Effector memory CD8-positive, alpha-beta T cell (primary cell): Measurements from ENCODE around the gene TNPO1.
"Not testable (repeated sequence)": the region's sequence is repeated elsewhere in the genome, so short reads cannot be mapped to it uniquely, and the experiment has no call there.

ENCODE experiments used
- ATAC-seq: fragments of 150-1000 bp; cut with Tn5 transposase; replicated peaks from 2 replicates; pipeline ENCODE4 v1.10.0; 2021; ENCODE audit warnings: mild to moderate bottlenecking, moderate library complexity
- DNase-seq, 3 experiments: peaks; one replicate each; pipeline ENCODE4 v3.0.0; 2021
- H3K27ac Mint-ChIP-seq, 2 donors: one replicate each; pipeline ENCODE4 v1.8.0; 2022; ENCODE audit warnings: mild to moderate bottlenecking in 2 of 2, mixed read lengths in 2 of 2, moderate library complexity in 2 of 2
- H3K27me3 Mint-ChIP-seq, 2 donors: one replicate each; pipeline ENCODE4 v1.8.0; 2022; ENCODE audit warnings: mixed read lengths in 2 of 2
- H3K36me3 Mint-ChIP-seq: one replicate; pipeline ENCODE4 v1.8.0; 2022; ENCODE audit warnings: mild to moderate bottlenecking, moderate library complexity, mixed read lengths; ENCODE audit not compliant: insufficient read depth
- H3K4me1 Mint-ChIP-seq, 2 donors: one replicate each; pipeline ENCODE4 v1.8.0; 2022; ENCODE audit warnings: low read depth in 2 of 2, mixed read lengths in 2 of 2
- H3K4me3 Mint-ChIP-seq, 2 donors: one replicate each; pipeline ENCODE4 v1.8.0; 2022; ENCODE audit warnings: mild to moderate bottlenecking in 2 of 2, mixed read lengths in 2 of 2, moderate library complexity in 2 of 2
- H3K9me3 Mint-ChIP-seq, 2 donors: one replicate each; pipeline ENCODE4 v1.8.0; 2022; ENCODE audit warnings: mixed read lengths in 2 of 2

Gene TNPO1

GRCh38 chr5:72799721-72800120 lies 16.7 kb upstream of the TNPO1 start:
- H3K27ac Mint-ChIP-seq = no peak overlapping the region
- no peak for DNase-seq
- no peaks in the 10 kb centered on the region for H3K36me3 Mint-ChIP-seq
- H3K4me1 Mint-ChIP-seq = no peaks in the 10 kb centered on the region
- H3K9me3 Mint-ChIP-seq = no peaks in the 10 kb centered on the region
- no peak overlapping the region for H3K4me3 Mint-ChIP-seq
- H3K27me3 Mint-ChIP-seq = peaks cover 37 to 51% of the 10 kb centered on the region in 2 donors
- no peak for ATAC-seq

- peaks cover 74 to 76% of the 10 kb centered on the region in 2 donors for H3K27me3 Mint-ChIP-seq
- H3K36me3 Mint-ChIP-seq, H3K4me1 Mint-ChIP-seq, H3K9me3 Mint-ChIP-seq, ATAC-seq, H3K4me3 Mint-ChIP-seq, H3K27ac Mint-ChIP-seq, DNase-seq: not testable (repeated sequence)
Measured at GRCh38 chr5:72808637-72809036, 7.8 kb upstream of the TNPO1 start.

- Mint-ChIP-seq H3K4me1 (peaks cover 0 to 3% of the 10 kb centered on the region in 2 donors), H3K9me3 (no peaks in the 10 kb centered on the region), H3K27me3 (peaks cover 47 to 51% of the 10 kb centered on the region in 2 donors), H3K36me3 (peaks cover 15% of the 10 kb centered on the region), H3K4me3 (no peak overlapping the region), H3K27ac (no peak overlapping the region)
- ATAC-seq (no peak), DNase-seq (no peak)
Measured at GRCh38 chr5:72811849-72812248, 4.6 kb upstream of the TNPO1 start.

DNA sequence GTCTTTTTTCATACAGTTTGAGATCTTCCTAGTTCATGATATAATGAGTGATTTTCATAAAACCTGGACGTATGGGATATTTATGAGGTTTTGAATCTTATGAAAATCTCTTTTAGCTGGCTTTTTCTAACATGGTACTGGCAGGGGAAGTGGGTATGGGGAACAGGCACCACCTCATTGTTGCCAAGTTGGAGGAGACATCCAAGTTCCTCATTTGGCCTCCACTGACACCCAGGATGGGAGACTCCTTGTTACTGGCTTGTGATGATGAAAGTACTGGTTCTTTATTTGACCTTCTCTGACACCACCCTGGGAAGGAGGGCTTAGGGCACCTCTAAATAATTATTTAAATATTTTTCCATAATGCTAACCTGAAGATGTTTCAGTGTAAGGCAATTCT lies 4.0 kb upstream of the TNPO1 start:
- Mint-ChIP-seq H3K9me3 (no peaks in the 10 kb centered on the region), H3K36me3 (peaks cover 21% of the 10 kb centered on the region), H3K27me3 (peaks cover 40 to 49% of the 10 kb centered on the region in 2 donors), H3K27ac (no peak overlapping the region), H3K4me3 (no peak overlapping the region), H3K4me1 (peaks cover 5 to 8% of the 10 kb centered on the region in 2 donors)
- DNase-seq = no peak
- no peak for ATAC-seq

DNA sequence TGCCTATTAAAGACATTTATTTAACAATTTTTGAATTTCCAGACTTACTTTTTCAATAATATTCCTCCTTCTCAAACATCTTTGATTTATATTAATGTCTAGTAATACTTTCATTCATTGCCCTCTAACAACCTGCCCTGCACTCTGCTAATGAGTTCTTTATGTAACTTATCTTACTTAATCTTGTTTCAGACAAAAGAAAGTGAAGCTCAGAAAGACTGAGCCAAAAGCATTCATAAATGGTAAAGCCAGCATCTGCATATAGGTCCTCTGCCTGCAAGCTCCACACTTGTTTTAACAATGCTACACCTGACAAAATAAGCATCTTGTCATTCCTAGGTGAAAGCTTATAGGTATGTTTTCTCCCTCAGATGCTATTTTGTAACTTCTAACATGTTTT lies 2.4 kb upstream of the TNPO1 start:
- no peak for ATAC-seq
- H3K4me1 Mint-ChIP-seq = peaks cover 9 to 16% of the 10 kb centered on the region in 2 donors
- DNase-seq = no peak
- H3K4me3 Mint-ChIP-seq = no peak overlapping the region
- no peaks in the 10 kb centered on the region for H3K9me3 Mint-ChIP-seq
- H3K27me3 Mint-ChIP-seq = peaks cover 27 to 42% of the 10 kb centered on the region in 2 donors
- peaks cover 21% of the 10 kb centered on the region for H3K36me3 Mint-ChIP-seq
- no peak overlapping the region for H3K27ac Mint-ChIP-seq

DNA sequence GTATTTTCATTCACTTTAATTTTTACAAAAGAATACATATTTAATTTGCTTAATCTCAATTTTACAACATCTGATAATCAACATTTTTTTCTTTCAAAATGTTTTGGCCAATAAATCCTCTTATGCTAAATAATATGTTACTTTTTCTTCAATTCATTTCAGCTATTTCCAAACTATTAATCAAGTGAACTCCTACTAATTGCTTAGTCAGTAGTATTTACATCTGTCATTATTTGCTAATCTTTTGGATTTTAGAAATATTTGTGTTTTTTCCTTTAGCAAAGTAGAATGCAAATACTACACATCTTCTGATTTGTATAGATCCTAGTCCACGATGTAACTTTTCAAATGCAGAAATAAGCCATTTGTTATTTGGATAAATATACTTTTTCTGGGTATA lies 1.6 kb upstream of the TNPO1 start:
- no peak overlapping the region for H3K4me3 Mint-ChIP-seq
- peaks cover 21% of the 10 kb centered on the region for H3K36me3 Mint-ChIP-seq
- peaks cover 11 to 17% of the 10 kb centered on the region in 2 donors for H3K4me1 Mint-ChIP-seq
- no peak overlapping the region for H3K27ac Mint-ChIP-seq
- H3K27me3 Mint-ChIP-seq = peaks cover 20 to 36% of the 10 kb centered on the region in 2 donors
- H3K9me3 Mint-ChIP-seq = no peaks in the 10 kb centered on the region
- no peak for DNase-seq
- ATAC-seq = no peak

GRCh38 chr5:72815580-72816283 lies 729 bp upstream of the TNPO1 start:
- peak; percentile 26 for ATAC-seq
- Mint-ChIP-seq H3K36me3 (peaks cover 23% of the 10 kb centered on the region), H3K4me1 (peaks cover 11 to 17% of the 10 kb centered on the region in 2 donors), H3K27ac (peak overlapping the region; percentile 95 to 96), H3K9me3 (no peaks in the 10 kb centered on the region), H3K27me3 (peaks cover 19 to 30% of the 10 kb centered on the region in 2 donors), H3K4me3 (peak overlapping the region; percentile 93 to 96)
- no peak for DNase-seq

DNA sequence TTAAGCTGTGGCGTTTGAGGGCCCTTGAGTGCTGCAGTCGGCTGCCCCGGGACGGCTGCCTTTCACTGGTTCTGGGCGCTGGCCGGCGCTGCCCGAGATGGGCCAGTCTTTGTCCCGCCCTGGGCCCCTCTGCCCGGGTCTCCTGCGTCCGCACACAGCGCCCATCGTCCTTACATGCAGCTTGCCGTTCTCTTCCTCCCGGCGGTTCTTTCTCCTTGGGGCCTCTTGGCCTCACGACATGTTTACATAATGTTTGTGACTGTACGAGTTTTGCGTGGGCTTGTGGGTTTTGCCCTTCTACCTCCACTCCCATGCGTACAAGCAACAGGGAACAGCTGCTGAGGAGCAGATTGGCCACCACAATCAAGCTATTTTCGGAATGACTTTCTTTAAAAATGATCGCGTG lies 618 bp downstream of the TNPO1 start:
- Mint-ChIP-seq H3K27me3 (peaks cover 9 to 16% of the 10 kb centered on the region in 2 donors), H3K36me3 (peaks cover 24% of the 10 kb centered on the region), H3K4me1 (peaks cover 11 to 17% of the 10 kb centered on the region in 2 donors), H3K27ac (peak overlapping the region; percentile 95 to 96), H3K4me3 (peak overlapping the region; percentile 93 to 96), H3K9me3 (no peaks in the 10 kb centered on the region)
- DNase-seq = peak in 1 of 3 experiments; percentile 33
- ATAC-seq = peak; percentile 24

- peaks cover 11 to 17% of the 10 kb centered on the region in 2 donors for H3K4me1 Mint-ChIP-seq
- no peak for DNase-seq
- H3K36me3 Mint-ChIP-seq = peaks cover 20% of the 10 kb centered on the region
- no peak for ATAC-seq
- H3K9me3 Mint-ChIP-seq = no peaks in the 10 kb centered on the region
- peak overlapping the region; percentile 93 to 96 for H3K4me3 Mint-ChIP-seq
- H3K27me3 Mint-ChIP-seq = peaks cover 2 to 9% of the 10 kb centered on the region in 2 donors
- H3K27ac Mint-ChIP-seq = peak overlapping the region; percentile 95 to 96
Measured at GRCh38 chr5:72817671-72818266, 1.3 kb downstream of the TNPO1 start.

DNA sequence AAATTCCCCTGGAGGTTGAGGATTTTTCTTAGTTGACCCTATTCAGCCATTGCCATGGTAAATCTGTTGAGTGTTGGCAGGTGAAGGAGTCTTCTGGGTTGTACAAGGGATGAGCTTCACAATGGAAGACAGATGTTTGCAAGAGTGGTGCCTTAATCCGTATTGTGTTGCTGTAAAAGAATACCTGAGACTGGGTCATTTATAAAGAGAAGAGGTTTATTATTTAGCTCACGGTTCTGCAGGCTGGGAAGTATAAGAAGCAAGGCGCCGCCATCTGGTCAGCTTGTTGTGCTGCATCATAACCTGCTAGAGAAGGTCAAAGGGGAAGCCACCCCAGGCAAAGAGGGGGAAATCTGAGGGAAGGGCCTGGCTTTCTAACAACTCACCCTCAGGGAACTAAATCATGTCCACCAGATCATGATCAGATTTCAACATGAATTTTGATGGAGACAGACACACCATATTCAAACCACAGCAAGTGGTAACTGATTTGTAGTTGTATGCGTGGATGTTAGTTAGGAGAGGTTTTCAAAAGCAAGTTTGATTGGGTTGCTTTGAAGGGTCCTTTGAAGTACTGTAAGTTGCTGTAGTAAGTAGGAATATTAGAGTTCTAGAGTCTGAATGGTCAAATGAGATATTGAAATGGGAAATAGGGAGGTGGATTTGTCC lies 2.5 kb downstream of the TNPO1 start:
- Mint-ChIP-seq H3K4me3 (no peak overlapping the region), H3K27ac (peak overlapping the region in 1 of 2 donors; percentile 10), H3K4me1 (peaks cover 11 to 17% of the 10 kb centered on the region in 2 donors), H3K9me3 (no peaks in the 10 kb centered on the region), H3K27me3 (peaks cover 0 to 4% of the 10 kb centered on the region in 2 donors), H3K36me3 (peaks cover 19% of the 10 kb centered on the region)
- DNase-seq (peak; percentile 32 to 41 (median 37)), ATAC-seq (peak; percentile 23)

DNA sequence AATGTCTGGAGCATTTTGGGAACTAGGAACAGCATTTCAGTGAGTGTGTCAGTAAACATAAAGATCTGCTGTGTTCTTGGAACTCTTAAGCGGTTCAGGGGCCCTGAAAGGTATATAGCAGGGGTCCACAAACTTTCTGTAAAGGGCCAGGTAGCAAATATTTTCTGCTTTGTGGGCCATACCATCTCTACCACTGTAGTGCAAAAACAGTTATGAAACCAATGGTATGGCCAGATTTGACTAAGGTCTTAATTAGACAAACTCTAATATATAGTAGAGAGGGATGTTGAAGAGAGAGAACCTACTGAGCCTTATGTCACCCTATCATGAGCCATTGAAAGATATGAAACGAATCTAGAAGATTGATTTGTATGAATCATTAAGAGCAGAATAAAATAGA lies 5.3 kb downstream of the TNPO1 start:
- Mint-ChIP-seq H3K4me3 (no peak overlapping the region), H3K27me3 (no peaks in the 10 kb centered on the region), H3K9me3 (no peaks in the 10 kb centered on the region), H3K36me3 (peaks cover 9% of the 10 kb centered on the region), H3K4me1 (peaks cover 11 to 14% of the 10 kb centered on the region in 2 donors), H3K27ac (no peak overlapping the region)
- no peak for DNase-seq
- ATAC-seq = no peak

DNA sequence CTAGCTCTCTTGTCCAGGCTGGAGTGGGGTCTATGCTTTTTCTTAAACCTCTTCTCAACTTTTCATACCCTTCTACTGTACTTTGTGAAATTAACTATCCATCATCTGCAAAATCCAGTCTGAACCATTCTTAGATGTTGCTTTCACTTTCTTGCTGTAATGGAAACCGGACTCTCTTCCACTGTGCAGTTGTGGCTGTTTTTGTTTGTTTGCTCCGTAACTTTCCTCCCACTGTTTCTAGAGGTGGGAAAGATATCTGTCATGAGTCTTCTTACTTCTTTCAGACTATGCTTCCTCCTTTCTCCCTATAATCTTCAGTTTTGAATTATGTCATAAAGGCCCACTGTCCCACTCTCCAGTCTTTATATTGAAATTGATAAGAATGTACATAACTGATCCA lies 6.5 kb downstream of the TNPO1 start:
- Mint-ChIP-seq H3K4me1 (peaks cover 6 to 7% of the 10 kb centered on the region in 2 donors), H3K27me3 (no peaks in the 10 kb centered on the region), H3K27ac (no peak overlapping the region), H3K4me3 (no peak overlapping the region), H3K9me3 (no peaks in the 10 kb centered on the region), H3K36me3 (peaks cover 2% of the 10 kb centered on the region)
- ATAC-seq (no peak), DNase-seq (no peak)

DNA sequence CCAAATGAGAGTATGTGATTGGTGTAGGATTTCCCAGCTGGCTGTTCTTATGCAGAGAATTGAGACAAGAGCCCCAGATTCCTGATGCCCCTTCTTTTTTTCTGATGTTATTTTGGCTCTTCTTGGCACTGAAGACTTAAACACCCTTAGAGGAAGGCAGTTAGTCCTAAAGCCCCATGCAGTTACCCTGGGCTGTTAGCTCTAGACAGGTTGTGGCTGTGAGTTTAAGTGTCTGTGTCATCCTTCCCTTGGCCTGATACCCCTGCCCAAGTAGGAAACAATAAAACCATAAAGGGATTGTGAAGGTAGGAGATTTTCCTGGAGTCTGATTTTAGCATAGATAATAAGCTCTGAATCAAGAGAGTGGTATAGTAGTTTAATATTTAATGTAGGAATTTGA lies 13.2 kb downstream of the TNPO1 start:
- no peak overlapping the region for H3K27ac Mint-ChIP-seq
- no peak for ATAC-seq
- H3K9me3 Mint-ChIP-seq = no peaks in the 10 kb centered on the region
- no peaks in the 10 kb centered on the region for H3K4me1 Mint-ChIP-seq
- no peak overlapping the region for H3K4me3 Mint-ChIP-seq
- peaks cover 0 to 7% of the 10 kb centered on the region in 2 donors for H3K27me3 Mint-ChIP-seq
- no peak for DNase-seq
- no peaks in the 10 kb centered on the region for H3K36me3 Mint-ChIP-seq
